GM19023 (cell line): ENCODE results near the gene DCST1.
"Not testable (repeated sequence)": the region's sequence is repeated elsewhere in the genome, so short reads cannot be mapped to it uniquely, and the experiment has no call there.

Source experiments
- ATAC-seq: cut with Tn5 transposase; IDR thresholded peaks from one replicate; pipeline ENCODE4 v1.9.1; 2021; ENCODE audit warnings: mild to moderate bottlenecking, moderate library complexity; ENCODE audit not compliant: unreplicated experiment

Gene DCST1, protein sequence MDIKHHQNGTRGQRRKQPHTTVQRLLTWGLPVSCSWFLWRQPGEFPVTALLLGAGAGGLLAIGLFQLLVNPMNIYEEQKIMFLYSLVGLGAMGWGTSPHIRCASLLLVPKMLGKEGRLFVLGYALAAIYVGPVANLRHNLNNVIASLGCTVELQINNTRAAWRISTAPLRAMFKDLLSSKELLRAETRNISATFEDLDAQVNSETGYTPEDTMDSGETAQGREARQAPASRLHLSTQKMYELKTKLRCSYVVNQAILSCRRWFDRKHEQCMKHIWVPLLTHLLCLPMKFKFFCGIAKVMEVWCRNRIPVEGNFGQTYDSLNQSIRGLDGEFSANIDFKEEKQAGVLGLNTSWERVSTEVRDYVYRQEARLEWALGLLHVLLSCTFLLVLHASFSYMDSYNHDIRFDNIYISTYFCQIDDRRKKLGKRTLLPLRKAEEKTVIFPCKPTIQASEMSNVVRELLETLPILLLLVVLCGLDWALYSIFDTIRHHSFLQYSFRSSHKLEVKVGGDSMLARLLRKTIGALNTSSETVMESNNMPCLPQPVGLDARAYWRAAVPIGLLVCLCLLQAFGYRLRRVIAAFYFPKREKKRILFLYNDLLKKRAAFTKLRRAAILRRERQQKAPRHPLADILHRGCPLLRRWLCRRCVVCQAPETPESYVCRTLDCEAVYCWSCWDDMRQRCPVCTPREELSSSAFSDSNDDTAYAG

DNA sequence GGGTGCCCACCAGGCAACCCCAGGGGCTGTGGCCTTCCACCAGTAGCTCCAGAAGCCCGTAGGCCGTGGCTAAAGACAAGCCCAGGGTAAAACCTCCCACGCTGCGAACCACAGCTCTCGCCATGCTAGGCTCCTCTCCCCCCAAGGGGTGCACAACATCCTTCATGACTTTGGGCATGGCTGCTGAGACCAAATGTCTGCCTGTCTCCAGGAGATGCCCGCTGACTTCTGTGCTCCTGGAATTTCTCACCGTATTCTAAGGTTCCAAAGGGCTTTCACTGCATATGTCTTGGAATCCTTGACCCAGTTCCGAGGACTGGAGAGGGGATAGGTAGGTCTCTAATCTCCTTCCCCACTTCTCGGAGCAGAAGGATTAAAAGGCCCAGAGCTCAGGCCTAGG, at the start of gene DCST1, which contains the start of gene DCST2:
Gene DCST1, plus strand, starts transcription at position 301 of the 400 bp plus-strand sequence. CDS start 213 bp downstream, outside the sequence.
Gene DCST2, minus strand, starts transcription at position 258 of the 400 bp plus-strand sequence. Its CDS starts 80 bp downstream, at position 178.
- ATAC-seq = no peak

DNA sequence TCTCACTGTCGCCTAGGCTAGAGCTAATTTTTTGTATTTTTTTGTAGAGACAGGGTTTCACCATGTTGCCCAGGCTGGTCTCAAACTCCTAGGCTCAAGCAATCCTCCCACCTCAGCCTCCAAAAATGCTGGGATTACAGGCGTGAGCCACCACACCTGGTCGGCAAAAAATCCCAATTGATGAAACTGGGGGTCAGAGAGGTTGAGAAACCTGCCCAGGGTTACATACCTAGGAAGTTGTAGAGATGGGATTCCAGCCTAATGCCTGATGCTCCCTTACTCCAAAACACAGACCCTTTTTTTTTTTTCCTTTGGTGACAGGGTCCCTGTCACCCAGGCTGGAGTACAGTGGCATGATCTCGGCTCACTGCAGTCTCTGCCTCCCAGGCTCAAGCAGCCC, 46.9 kb upstream of the DCST1 start:
- ATAC-seq = not testable (repeated sequence)

DNA sequence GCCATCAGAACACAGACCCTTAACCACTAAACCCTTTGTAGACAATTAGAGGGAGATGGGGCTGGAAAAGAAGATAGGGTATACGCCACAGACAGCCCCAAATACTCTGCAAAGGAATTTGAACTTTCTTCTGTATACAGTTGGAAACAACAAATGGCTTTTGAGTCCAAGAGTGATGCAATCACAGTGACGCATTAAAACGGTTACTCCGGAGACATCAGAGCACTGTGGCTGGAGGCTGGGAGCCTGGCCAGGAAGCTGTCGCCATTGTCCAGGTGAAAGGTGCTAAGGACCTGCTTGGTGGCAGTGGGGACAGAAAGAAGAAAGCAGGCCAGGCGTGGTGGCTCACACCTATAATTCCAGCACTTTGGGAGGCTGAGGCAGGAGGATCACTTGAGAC, 46.3 kb upstream of the DCST1 start:
- ATAC-seq = no peak

- ATAC-seq = no peak
Observed at GRCh38 chr1:154988058-154988954, 45.3 kb upstream of the DCST1 start.

DNA sequence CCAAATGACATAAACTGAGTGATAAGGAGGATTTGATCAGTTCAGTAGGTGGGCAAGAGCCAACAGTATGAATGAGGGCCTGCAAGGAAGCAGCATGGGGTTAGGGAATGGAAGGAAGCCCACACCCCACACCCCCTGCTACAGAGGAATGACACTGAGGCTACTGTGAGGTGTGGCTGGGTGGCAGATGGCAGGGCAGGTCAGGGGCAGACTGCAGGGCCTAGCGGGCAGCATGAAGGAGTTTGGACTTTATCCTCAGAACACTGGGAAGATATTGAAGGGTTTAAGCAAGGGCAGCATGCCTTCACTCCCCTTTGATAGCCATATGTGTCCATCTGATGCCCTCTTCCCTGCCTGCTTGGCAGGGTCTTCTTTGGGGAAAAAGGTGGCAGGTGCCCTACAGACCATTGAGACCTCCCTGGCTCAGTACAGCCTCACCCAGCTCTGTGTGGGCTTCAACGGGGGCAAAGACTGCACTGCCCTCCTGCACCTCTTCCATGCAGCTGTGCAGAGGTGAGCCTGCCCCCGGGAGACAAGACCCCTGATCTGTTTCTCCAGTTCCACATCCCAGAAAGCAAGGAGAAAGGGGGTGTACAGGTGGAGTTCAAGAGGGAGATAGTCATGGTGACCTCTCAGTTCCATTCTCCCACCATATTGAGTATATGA, 44.3 kb upstream of the DCST1 start:
- ATAC-seq = no peak

- ATAC-seq = no peak
Observed at GRCh38 chr1:154990276-154990675, 43.3 kb upstream of the DCST1 start.

DNA sequence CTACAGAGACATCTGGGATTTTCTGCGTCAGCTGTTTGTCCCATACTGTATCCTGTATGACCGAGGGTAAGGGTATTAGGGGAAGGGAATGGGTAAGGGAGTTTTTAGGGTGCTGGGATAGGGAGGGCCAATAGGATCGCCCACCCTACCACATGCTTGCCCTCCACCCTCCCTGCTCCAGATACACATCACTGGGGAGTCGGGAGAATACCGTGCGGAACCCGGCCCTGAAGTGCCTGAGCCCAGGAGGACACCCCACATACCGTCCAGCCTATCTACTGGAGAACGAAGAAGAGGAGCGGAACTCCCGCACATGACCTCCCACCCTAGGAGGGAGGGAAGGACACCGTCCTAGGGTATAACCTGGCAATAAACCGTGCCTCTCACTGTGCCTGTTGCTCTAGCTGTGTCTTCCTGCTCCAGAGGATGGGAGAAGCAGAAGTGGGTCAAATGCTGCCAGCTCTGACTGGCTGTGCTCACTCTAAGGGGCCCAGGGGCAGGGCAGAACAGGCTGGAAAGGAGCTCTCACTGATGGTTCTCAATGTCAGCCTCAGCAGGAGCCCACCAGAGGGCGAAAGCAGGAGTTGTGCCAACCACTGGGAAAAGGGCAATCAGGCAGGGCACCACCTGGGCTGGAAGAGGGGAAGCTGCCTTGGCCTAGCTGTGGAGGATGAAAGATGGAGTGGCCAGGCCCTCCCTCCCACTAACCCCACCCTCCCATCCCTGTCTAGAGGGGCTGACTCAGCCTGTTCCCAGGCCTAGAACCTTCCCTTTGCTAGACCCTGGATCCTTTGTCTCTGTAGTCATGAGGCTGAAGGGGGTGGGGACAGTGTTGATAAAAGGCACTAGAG, 40.7 kb upstream of the DCST1 start:
- no peak for ATAC-seq

DNA sequence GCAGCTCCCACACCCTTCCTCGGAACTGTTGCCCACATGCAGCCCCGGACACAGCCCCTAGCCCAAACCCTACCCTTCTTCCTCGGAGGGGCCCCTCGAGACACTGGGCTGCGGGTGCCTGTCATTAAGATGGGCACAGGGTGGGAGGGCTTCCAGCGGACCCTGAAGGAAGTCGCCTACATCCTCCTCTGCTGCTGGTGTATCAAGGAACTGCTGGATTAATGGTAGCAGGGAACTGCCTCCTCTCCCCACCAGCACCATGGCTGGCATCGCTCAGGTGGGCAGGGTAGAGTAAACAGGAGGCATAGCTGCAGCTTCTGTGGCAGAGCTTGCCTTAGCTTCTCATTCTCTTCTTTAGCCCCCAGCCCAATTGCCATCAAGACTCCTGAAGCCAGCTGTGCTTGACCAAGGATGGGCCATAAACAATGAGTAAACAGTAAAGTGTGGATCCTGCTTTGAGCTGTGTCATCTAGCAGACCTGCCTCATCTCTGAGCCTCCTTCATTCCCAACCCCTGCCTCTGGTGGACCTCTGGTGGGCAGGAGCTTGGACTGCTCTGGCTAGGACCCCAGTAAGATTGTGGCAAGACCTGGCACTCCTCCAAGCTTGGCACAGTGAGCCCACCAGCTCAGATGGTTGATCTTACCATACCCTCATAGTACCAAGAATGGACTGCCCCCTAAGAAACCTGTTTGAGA, 39.9 kb upstream of the DCST1 start, which contains the start of gene LENEP:
Gene LENEP, plus strand, starts transcription at position 15 of the 697 bp plus-strand sequence. Its CDS starts 22 bp downstream, at position 37.
- ATAC-seq = no peak

GRCh38 chr1:154994269-154994587, 39.4 kb upstream of the DCST1 start:
- ATAC-seq = no peak

DNA sequence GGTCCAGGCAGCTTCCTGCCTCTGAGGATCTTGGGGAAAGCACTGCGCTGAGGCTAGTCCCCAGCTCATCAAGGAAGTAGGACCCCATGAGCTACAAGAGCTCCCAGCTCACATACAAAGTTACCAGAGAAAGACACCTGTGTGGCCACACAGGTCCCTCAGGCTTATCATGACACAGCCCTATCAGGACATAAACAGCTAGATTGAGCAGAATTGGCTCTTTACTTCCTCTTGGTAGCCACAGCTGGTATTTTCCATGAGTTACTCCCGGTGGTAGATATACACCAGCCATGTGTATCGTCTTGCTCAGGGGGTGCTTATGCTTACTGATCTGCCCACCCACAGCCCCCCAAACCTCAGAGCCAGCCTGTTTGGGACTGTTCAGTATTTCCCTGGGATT, 39.0 kb upstream of the DCST1 start:
- no peak for ATAC-seq

- ATAC-seq = not testable (repeated sequence)
Observed at GRCh38 chr1:154995301-154995983, 38.2 kb upstream of the DCST1 start.

DNA sequence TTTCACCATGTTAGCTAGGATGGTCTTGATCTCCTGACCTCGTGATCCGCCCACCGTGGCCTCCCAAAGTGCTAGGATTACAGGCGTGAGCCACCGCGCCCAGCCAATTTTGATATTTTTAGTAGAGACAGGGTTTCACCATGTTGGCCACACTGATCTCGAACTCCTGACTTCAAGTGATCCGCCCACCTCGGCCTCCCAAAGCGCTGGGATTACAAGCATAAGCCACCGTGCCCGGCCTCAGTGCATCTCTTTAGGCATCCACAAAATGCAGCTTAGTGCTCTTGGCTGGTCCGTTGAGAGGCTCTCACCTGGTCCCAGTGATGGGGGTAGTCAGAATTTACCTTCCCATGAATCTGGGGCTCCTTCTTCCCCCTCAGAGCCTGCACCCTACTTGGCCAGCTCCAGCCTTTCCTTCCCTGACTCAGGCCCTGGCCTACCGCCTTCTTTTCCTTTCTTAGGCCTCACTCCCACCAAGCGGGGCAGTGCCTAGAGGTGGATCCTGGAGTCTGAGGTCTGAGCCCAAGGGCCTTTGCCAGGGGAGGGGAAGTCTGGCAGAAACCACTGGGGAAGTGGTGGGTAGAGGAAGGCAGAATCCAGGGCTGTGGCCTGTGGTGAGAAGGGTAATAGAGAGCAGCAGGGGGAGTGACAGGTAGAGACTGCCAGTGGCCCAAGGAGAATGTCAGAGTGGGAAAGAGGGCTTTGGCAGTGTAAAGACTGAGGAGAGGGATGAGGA, 36.5 kb upstream of the DCST1 start:
- no peak for ATAC-seq

DNA sequence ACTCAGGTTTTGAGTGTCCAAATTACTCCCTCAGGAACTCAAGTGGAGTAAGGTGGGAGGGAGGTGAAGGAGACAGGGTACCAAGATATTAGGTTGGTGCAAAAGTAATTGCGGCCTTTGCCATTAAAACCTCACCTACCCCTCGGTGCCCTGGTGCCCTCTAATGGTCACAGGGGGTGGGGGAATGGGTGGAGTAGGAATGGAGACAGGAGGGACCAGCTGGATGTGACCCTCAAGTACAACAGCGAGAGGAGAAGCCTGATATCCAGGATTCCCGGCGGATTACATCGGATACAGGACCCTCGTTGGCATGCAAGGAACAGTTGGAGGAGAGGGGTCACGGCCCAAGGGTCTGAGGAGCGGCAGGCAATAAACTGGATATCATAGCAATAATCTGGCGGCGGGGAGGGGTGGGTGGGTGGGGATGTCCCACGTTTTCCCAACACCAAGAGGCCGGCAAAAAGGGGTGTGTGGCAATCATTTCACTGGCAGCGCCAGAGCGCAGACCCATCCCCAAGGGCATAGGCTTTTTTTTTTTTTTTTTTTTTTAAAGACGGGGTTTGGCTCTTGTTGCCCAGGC, 35.3 kb upstream of the DCST1 start:
- ATAC-seq = no peak

GRCh38 chr1:154998818-154999570, 34.6 kb upstream of the DCST1 start:
- no peak for ATAC-seq

GRCh38 chr1:154999571-155000410, 33.8 kb upstream of the DCST1 start:
- no peak for ATAC-seq

DNA sequence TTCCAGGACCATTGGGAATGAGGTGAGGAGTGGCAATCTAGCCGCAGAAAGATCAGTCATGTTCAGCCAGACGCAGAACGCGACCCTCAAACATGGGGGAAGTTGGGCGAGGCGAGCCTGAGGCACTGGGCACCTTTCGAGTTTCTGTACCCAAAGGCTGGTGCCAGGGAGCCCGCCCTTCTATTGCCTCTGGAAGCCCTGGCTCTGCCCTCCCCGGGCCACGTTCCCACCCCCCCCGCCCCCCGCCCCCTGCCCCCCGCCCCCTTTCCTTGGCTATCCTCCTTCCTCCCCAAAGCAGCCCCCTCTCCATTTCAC, 33.3 kb upstream of the DCST1 start:
- ATAC-seq = no peak
